ENCODE measurements around the gene FLOT1. TPM values are rescaled to one million over a fixed set of nuclear protein-coding genes. Genes with fewer than 3 reads are reported as not detected.

The FLOT1 gene
- total RNA-seq, 1 experiment from 2014 or later: 176 TPM

GRCh38 chr6:30789606-30790005 is 47.1 kb upstream of the FLOT1 start:
- no peaks in the 10 kb centered on the region for H3K36me3 ChIP-seq (ENCODE audit: control insufficient read depth, insufficient read depth, low read length)
- CTCF ChIA-PET: interaction anchor here (0.9 kb wide), 1 partner anchor 15 kb away, joined by 3 read pairs; no protein-coding TSS in a partner anchor
- DNase-seq (ENCODE audit: low read depth, low spot score) (no peak), ATAC-seq (no peak)
- intact Hi-C loops (cut with micrococcal nuclease; ENCODE audit: unreplicated experiment) (no loop called here), in situ Hi-C loops (cut with HindIII; ENCODE audit: low pct_unique_long_range_greater_than_20kb, low sequenced_read_pairs) (no loop called here)
- H3K9me3 ChIP-seq (ENCODE audit: control insufficient read depth, insufficient read depth, low read depth, low read length): peaks cover 5% of the 10 kb centered on the region; the same call in 1 of the 2 replicates
- H3K4me3 ChIP-seq (ENCODE audit: low read depth in 2 of 2, low read length in 2 of 2): no peak overlapping the region
- H3K27ac ChIP-seq (ENCODE audit: low read length): peak overlapping the region; percentile 39; the same call in 1 of the 2 replicates
- no TSS peak for BruUV-seq (replicated peaks)
- peaks cover 23% of the 10 kb centered on the region for H3K4me1 ChIP-seq (ENCODE audit: control insufficient read depth, insufficient read depth, low read length)
- TF ChIP-seq POLR2AphosphoS5 (IDR thresholded peaks at IDR 0.05; ENCODE audit: low read depth, low read length) (no peak), SIN3A (IDR thresholded peaks at IDR 0.05; ENCODE audit: borderline replicate concordance, insufficient read depth, low read depth, low read length) (no peak), TCF7L2 (IDR thresholded peaks at IDR 0.05; ENCODE audit: low read depth, low read length) (no peak)
- TF ChIP-seq, protein P1, sequence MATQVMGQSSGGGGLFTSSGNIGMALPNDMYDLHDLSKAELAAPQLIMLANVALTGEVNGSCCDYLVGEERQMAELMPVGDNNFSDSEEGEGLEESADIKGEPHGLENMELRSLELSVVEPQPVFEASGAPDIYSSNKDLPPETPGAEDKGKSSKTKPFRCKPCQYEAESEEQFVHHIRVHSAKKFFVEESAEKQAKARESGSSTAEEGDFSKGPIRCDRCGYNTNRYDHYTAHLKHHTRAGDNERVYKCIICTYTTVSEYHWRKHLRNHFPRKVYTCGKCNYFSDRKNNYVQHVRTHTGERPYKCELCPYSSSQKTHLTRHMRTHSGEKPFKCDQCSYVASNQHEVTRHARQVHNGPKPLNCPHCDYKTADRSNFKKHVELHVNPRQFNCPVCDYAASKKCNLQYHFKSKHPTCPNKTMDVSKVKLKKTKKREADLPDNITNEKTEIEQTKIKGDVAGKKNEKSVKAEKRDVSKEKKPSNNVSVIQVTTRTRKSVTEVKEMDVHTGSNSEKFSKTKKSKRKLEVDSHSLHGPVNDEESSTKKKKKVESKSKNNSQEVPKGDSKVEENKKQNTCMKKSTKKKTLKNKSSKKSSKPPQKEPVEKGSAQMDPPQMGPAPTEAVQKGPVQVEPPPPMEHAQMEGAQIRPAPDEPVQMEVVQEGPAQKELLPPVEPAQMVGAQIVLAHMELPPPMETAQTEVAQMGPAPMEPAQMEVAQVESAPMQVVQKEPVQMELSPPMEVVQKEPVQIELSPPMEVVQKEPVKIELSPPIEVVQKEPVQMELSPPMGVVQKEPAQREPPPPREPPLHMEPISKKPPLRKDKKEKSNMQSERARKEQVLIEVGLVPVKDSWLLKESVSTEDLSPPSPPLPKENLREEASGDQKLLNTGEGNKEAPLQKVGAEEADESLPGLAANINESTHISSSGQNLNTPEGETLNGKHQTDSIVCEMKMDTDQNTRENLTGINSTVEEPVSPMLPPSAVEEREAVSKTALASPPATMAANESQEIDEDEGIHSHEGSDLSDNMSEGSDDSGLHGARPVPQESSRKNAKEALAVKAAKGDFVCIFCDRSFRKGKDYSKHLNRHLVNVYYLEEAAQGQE (IDR thresholded peaks at IDR 0.05; ENCODE audit: insufficient read depth in 1 of 2, low read depth in 2 of 2, low read length in 1 of 2): no peak
- TF ChIP-seq, protein P2, sequence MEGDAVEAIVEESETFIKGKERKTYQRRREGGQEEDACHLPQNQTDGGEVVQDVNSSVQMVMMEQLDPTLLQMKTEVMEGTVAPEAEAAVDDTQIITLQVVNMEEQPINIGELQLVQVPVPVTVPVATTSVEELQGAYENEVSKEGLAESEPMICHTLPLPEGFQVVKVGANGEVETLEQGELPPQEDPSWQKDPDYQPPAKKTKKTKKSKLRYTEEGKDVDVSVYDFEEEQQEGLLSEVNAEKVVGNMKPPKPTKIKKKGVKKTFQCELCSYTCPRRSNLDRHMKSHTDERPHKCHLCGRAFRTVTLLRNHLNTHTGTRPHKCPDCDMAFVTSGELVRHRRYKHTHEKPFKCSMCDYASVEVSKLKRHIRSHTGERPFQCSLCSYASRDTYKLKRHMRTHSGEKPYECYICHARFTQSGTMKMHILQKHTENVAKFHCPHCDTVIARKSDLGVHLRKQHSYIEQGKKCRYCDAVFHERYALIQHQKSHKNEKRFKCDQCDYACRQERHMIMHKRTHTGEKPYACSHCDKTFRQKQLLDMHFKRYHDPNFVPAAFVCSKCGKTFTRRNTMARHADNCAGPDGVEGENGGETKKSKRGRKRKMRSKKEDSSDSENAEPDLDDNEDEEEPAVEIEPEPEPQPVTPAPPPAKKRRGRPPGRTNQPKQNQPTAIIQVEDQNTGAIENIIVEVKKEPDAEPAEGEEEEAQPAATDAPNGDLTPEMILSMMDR (IDR thresholded peaks at IDR 0.05): no peak
- POLR2A ChIA-PET: no interaction called here
- H3K27me3 ChIP-seq (ENCODE audit: control insufficient read depth, insufficient read depth, low read length): no peaks in the 10 kb centered on the region

DNA sequence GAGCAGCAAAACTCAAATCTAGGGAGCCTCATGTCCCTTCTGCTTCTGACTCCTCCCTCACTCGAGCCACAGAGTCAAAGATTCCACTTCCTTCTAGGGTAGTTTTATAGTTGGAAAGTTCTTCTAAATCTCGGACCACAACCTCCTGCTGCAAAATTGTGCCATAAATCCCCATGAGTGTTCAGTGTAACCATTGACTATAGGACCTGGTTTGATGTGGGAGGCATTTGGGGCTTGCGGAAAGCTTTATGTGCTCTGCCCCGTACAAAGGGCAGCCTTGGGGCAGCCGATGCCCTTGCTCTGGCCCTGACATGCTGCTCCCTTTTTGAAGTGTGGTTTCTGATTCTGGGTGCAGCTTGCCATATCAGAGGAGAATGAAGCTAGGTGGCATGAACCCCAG is 45.5 kb upstream of the FLOT1 start:
- intact Hi-C loops (cut with micrococcal nuclease; ENCODE audit: unreplicated experiment) (no loop called here), in situ Hi-C loops (cut with HindIII; ENCODE audit: low pct_unique_long_range_greater_than_20kb, low sequenced_read_pairs) (no loop called here)
- BruUV-seq (replicated peaks): no TSS peak
- ChIA-PET CTCF (no interaction called here), POLR2A (interaction anchor here (0.6 kb wide), 1 partner anchor 13 kb away, joined by 5 read pairs; no protein-coding TSS in a partner anchor)
- no peak overlapping the region for H3K4me3 ChIP-seq (ENCODE audit: low read depth in 2 of 2, low read length in 2 of 2)
- TF ChIP-seq, protein P2 (IDR thresholded peaks at IDR 0.05): no peak
- peak; percentile 92 for TF ChIP-seq TCF7L2 (IDR thresholded peaks at IDR 0.05; ENCODE audit: low read depth, low read length)
- TF ChIP-seq SIN3A (IDR thresholded peaks at IDR 0.05; ENCODE audit: borderline replicate concordance, insufficient read depth, low read depth, low read length): no peak
- peak; percentile 47; the same call in 1 of the 2 replicates for TF ChIP-seq POLR2AphosphoS5 (IDR thresholded peaks at IDR 0.05; ENCODE audit: low read depth, low read length)
- H3K27ac ChIP-seq (ENCODE audit: low read length): peak overlapping the region; percentile 74
- H3K9me3 ChIP-seq (ENCODE audit: control insufficient read depth, insufficient read depth, low read depth, low read length): peaks cover 5% of the 10 kb centered on the region; the same call in 1 of the 2 replicates
- H3K4me1 ChIP-seq (ENCODE audit: control insufficient read depth, insufficient read depth, low read length): peaks cover 18% of the 10 kb centered on the region
- DNase-seq (ENCODE audit: low read depth, low spot score) (no peak), ATAC-seq (peak; percentile 74)
- no peaks in the 10 kb centered on the region for H3K36me3 ChIP-seq (ENCODE audit: control insufficient read depth, insufficient read depth, low read length)
- H3K27me3 ChIP-seq (ENCODE audit: control insufficient read depth, insufficient read depth, low read length): no peaks in the 10 kb centered on the region

Data from Panc1 (cell line).